Nephron (organoid): ENCODE measurements around the gene NECAB2.

Experiments
- H3K27ac Mint-ChIP-seq, 3 experiments: 2 replicates each; pipeline ENCODE4 v1.8.0; 2020; ENCODE audit warnings: mixed read lengths in 3 of 3, mild to moderate bottlenecking in 2 of 3, moderate library complexity in 1 of 3
- H3K27me3 Mint-ChIP-seq: 2 replicates; pipeline ENCODE4 v1.8.0; 2021; ENCODE audit warnings: low read depth, mild to moderate bottlenecking, moderate library complexity, mixed read lengths
- H3K36me3 Mint-ChIP-seq: 2 replicates; pipeline ENCODE4 v1.8.0; 2020; ENCODE audit warnings: low read depth, mixed read lengths
- H3K4me1 Mint-ChIP-seq: 2 replicates; pipeline ENCODE4 v1.8.0; 2020; ENCODE audit warnings: mixed read lengths
- H3K4me3 Mint-ChIP-seq, 3 experiments: 2 replicates each; pipeline ENCODE4 v1.8.0; 2020; ENCODE audit warnings: mild to moderate bottlenecking in 3 of 3, mixed read lengths in 3 of 3, moderate library complexity in 2 of 3
- H3K9me3 Mint-ChIP-seq: 2 replicates; pipeline ENCODE4 v1.8.0; 2020; ENCODE audit warnings: mixed read lengths
- CTCF ChIP-seq, 3 experiments: fragments of 200-600 bp; sonication (generic); IDR thresholded peaks; one replicate each; pipeline ENCODE4 v1.5.0; 2021; ENCODE audit warnings: antibody characterized with exemption in 3 of 3; ENCODE audit not compliant: unreplicated experiment in 3 of 3

Gene NECAB2

GRCh38 chr16:83931556-83931955, 36.5 kb upstream of the NECAB2 start:
- no peak overlapping the region for H3K4me3 Mint-ChIP-seq
- H3K4me1 Mint-ChIP-seq, result peaks cover 27% of the 10 kb centered on the region
- no peaks in the 10 kb centered on the region for H3K36me3 Mint-ChIP-seq
- no peaks in the 10 kb centered on the region for H3K27me3 Mint-ChIP-seq
- TF ChIP-seq CTCF (IDR thresholded peaks at IDR 0.05; ENCODE audit: unreplicated experiment in 3 of 3), result no peak
- H3K27ac Mint-ChIP-seq, result no peak overlapping the region
- H3K9me3 Mint-ChIP-seq, result no peaks in the 10 kb centered on the region

GRCh38 chr16:83932304-83932703, 35.7 kb upstream of the NECAB2 start:
- Mint-ChIP-seq H3K4me3 (no peak overlapping the region), H3K4me1 (peaks cover 21% of the 10 kb centered on the region), H3K36me3 (no peaks in the 10 kb centered on the region), H3K27me3 (no peaks in the 10 kb centered on the region), H3K9me3 (no peaks in the 10 kb centered on the region), H3K27ac (no peak overlapping the region)
- no peak for TF ChIP-seq CTCF (IDR thresholded peaks at IDR 0.05; ENCODE audit: unreplicated experiment in 3 of 3)

- no peak for TF ChIP-seq CTCF (IDR thresholded peaks at IDR 0.05; ENCODE audit: unreplicated experiment in 3 of 3)
- H3K27ac Mint-ChIP-seq, result peak overlapping the region in 1 of 3 experiments; percentile 45
- no peaks in the 10 kb centered on the region for H3K27me3 Mint-ChIP-seq
- no peak overlapping the region for H3K4me3 Mint-ChIP-seq
- peaks cover 21% of the 10 kb centered on the region for H3K4me1 Mint-ChIP-seq
- no peaks in the 10 kb centered on the region for H3K36me3 Mint-ChIP-seq
- H3K9me3 Mint-ChIP-seq, result no peaks in the 10 kb centered on the region
These were observed 34.9 kb upstream of the NECAB2 start for GRCh38 chr16:83932955-83933673.

- Mint-ChIP-seq H3K4me1 (peaks cover 21% of the 10 kb centered on the region), H3K9me3 (no peaks in the 10 kb centered on the region)
These were observed 34.0 kb upstream of the NECAB2 start for GRCh38 chr16:83933885-83934683.

GRCh38 chr16:83934684-83934977, 33.4 kb upstream of the NECAB2 start:
- Mint-ChIP-seq H3K4me1 (peaks cover 21% of the 10 kb centered on the region), H3K9me3 (no peaks in the 10 kb centered on the region), H3K27ac (no peak overlapping the region), H3K4me3 (no peak overlapping the region), H3K36me3 (no peaks in the 10 kb centered on the region), H3K27me3 (peaks cover 4% of the 10 kb centered on the region)
- TF ChIP-seq CTCF (IDR thresholded peaks at IDR 0.05; ENCODE audit: unreplicated experiment in 3 of 3), result no peak

More at GRCh38 chr16:83933885-83934683, 34.0 kb upstream of the NECAB2 start:
- H3K27ac Mint-ChIP-seq, result peak overlapping the region in 2 of 3 experiments; percentile 45 to 49
- peak overlapping the region in 2 of 3 experiments; percentile 6 to 16 for H3K4me3 Mint-ChIP-seq
- H3K36me3 Mint-ChIP-seq, result no peaks in the 10 kb centered on the region
- no peak for TF ChIP-seq CTCF (IDR thresholded peaks at IDR 0.05; ENCODE audit: unreplicated experiment in 3 of 3)
- H3K27me3 Mint-ChIP-seq, result no peaks in the 10 kb centered on the region
